RWPE1 (cell line): Measurements from ENCODE around the gene IPO11.

ENCODE experiments used
- CTCF ChIA-PET: fragments of 350-600 bp; sonication (Branson Sonifier 250); formaldehyde crosslinking; extraction: SDS; loops from one replicate; lab custom pipeline; 2021; lab: Yijun Ruan, JAX
- POLR2A ChIA-PET: fragments of 400-600 bp; formaldehyde crosslinking; extraction: SDS; loops from one replicate; lab custom pipeline; 2020; ENCODE audit warnings: antibody characterized with exemption; ENCODE audit not compliant: low non-redundant PET; lab: Yijun Ruan, JAX
- DNase-seq: peaks from one replicate; pipeline ENCODE4 v3.0.0; 2012; ENCODE audit warnings: low spot score
- H3K27ac ChIP-seq: fragments of 450-650 bp; 2 replicates; pipeline ENCODE4 v1.5.1; 2017
- TF ChIP-seq, protein P1 (sequence below): fragments of 450-650 bp; conservative IDR thresholded peaks from 2 replicates; pipeline ENCODE4 v1.5.1; 2017; ENCODE audit warnings: low read depth, mild to moderate bottlenecking

Gene IPO11

DNA sequence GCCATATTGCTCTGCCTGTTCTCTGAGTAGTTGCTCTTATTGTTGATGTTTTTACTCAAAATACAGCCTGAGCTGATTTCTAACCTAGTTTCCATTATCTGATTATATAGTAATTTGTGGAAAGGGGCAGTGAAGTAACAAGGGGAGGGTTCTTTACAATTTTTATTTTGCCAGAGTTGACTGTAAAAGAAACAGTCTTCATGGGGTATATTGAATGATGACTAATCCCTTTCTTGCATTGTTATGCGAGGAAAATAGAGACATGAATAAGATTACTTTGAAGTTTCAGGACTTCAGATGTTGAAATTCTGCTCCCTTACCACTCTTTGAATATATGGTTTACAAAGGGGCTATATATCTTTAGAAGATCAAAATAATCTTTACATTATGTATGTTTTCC lies 156.9 kb downstream of the IPO11 start:
- TF ChIP-seq, protein P1, sequence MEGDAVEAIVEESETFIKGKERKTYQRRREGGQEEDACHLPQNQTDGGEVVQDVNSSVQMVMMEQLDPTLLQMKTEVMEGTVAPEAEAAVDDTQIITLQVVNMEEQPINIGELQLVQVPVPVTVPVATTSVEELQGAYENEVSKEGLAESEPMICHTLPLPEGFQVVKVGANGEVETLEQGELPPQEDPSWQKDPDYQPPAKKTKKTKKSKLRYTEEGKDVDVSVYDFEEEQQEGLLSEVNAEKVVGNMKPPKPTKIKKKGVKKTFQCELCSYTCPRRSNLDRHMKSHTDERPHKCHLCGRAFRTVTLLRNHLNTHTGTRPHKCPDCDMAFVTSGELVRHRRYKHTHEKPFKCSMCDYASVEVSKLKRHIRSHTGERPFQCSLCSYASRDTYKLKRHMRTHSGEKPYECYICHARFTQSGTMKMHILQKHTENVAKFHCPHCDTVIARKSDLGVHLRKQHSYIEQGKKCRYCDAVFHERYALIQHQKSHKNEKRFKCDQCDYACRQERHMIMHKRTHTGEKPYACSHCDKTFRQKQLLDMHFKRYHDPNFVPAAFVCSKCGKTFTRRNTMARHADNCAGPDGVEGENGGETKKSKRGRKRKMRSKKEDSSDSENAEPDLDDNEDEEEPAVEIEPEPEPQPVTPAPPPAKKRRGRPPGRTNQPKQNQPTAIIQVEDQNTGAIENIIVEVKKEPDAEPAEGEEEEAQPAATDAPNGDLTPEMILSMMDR, result no peak
- POLR2A ChIA-PET, result no interaction called here
- no peak overlapping the region for H3K27ac ChIP-seq
- CTCF ChIA-PET, result interaction anchor here (0.6 kb wide), 1 partner anchor 272 kb away, joined by 4 read pairs; no protein-coding TSS in a partner anchor
- no peak for DNase-seq

DNA sequence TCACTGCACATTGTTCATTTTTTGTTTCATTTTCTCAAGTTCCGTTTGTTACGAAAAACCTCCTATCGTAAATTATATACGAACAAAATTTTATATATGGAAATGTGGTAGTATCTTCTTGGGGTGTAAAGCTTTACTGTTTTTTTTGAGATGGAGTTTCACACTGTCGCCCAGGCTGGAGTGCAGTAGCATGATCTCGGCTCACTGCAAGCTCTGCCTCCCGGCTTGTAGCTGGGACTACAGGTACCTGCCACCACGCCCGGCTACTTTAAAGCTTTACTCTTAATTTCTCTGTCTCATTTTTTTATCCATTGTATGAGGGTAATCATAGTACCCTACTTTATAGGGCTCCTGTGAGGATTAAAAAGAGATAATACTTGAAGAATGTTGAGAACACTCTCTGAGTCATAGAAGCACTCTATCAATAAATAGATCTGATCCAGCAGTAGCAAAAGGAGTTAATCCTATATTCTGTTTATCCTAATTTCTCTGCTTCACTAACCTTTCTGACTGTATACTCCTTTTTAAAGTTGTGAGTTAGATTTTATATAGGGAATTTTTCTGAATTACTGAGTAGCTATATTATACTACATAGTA lies 160.5 kb downstream of the IPO11 start:
- no peak overlapping the region for H3K27ac ChIP-seq
- CTCF ChIA-PET, result no interaction called here
- TF ChIP-seq, protein P1, result no peak
- POLR2A ChIA-PET, result no interaction called here
- DNase-seq, result no peak

DNA sequence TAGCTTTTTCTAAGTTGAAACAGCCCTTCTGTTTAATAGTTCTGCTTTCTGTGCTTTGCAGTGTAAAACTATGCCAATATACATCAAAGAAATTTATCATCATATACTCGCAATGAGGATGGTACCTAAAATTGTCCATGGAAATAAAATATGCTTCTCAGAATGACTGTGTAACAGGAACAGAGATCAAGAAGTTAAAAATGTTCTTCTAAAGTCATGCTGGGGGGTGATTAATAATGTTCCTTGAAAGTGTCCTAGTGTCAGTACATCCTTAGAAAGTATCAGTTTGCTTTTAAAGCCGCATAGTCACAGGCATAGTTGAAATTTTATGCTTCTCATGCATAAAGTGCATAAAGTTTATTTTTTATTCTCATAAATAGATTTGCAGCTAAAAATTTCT lies 162.0 kb downstream of the IPO11 start:
- DNase-seq, result no peak
- CTCF ChIA-PET, result interaction anchor here (0.8 kb wide), 1 partner anchor 428 kb away, joined by 3 read pairs; no protein-coding TSS in a partner anchor
- TF ChIP-seq, protein P1, result no peak

DNA sequence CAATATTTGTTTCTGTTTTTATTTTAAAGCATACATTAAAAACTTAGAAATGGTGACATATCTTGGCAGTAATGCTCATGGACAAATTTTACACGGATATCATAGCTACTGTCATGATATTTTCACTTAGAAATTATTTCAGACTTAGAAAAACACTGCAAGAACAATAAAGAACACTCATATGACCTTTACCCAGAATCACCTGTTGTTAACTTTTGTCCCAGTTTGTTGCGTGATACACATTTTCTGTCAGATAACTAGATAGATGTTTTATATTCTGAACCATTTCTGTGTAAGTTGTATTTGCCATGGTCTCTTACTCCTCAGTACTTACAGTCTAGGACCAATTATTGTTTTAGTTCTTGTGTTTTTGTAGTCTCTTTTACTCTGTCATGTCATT lies 162.5 kb downstream of the IPO11 start:
- CTCF ChIA-PET, result no interaction called here
- TF ChIP-seq, protein P1, result no peak
- POLR2A ChIA-PET, result no interaction called here
- no peak for DNase-seq
- no peak overlapping the region for H3K27ac ChIP-seq

More for the DNA sequence above, 162.0 kb downstream of the IPO11 start:
- POLR2A ChIA-PET, result no interaction called here
- no peak overlapping the region for H3K27ac ChIP-seq

DNA sequence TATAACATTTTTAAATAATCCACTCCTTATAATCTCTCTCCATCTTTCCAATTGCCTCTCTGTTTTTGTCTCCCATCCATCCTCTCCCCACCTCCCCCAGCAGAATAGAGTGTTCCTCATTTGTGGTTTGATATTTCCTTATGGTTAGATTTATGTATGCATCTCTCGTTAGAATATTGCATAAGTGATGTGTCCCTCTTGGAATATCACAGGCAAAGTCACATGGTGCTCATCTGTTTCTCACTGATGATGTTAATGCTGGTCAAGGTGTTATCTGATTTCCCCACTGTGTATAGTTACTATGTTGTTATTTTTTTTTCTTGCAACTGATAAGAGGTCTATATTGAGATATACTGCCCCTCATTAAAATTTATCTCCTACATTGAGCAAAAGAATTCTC lies 162.9 kb downstream of the IPO11 start:
- ChIA-PET CTCF (no interaction called here), POLR2A (no interaction called here)
- DNase-seq, result no peak
- TF ChIP-seq, protein P1, result no peak
- no peak overlapping the region for H3K27ac ChIP-seq

DNA sequence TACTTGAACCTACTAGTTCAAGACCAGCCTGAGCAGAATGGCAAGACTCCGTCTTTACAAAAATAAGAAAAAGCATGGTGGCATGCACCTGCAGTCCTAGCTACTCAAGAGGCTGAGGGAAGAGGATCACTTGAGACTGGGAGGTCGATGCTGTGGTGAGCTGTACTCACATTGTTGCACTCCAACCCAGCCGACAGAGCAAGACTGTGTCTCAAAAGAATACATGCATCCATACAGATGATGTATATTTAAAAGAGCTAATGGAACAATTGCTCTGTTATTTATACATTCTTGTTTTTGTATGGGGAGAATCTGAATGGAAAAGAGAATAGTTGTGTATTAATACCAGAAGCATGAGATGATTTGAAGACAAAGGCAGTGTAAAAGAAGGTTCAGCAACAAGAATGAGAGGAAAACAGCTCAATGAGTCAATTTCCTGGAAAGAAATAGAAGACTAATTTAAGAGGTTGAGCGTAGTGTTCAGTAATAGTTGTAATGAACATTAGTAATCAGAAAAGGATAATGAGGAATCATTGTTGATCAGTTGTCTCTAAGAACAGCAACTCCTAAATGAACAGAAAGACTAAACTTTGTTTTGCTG lies 164.1 kb downstream of the IPO11 start:
- TF ChIP-seq, protein P1, result no peak
- ChIA-PET POLR2A (no interaction called here), CTCF (interaction anchor here (0.5 to 0.6 kb wide), 2 partner anchors 74 to 630 kb away, joined by 3 read pairs; no protein-coding TSS in a partner anchor)
- no peak for DNase-seq
- H3K27ac ChIP-seq, result no peak overlapping the region
